GM19438 (cell line): Measurements from ENCODE around the gene LYL1.

Source experiments
- ATAC-seq: cut with Tn5 transposase; IDR thresholded peaks from one replicate; pipeline ENCODE4 v1.9.1; 2021; ENCODE audit warnings: low read depth; ENCODE audit not compliant: unreplicated experiment

Gene LYL1

DNA sequence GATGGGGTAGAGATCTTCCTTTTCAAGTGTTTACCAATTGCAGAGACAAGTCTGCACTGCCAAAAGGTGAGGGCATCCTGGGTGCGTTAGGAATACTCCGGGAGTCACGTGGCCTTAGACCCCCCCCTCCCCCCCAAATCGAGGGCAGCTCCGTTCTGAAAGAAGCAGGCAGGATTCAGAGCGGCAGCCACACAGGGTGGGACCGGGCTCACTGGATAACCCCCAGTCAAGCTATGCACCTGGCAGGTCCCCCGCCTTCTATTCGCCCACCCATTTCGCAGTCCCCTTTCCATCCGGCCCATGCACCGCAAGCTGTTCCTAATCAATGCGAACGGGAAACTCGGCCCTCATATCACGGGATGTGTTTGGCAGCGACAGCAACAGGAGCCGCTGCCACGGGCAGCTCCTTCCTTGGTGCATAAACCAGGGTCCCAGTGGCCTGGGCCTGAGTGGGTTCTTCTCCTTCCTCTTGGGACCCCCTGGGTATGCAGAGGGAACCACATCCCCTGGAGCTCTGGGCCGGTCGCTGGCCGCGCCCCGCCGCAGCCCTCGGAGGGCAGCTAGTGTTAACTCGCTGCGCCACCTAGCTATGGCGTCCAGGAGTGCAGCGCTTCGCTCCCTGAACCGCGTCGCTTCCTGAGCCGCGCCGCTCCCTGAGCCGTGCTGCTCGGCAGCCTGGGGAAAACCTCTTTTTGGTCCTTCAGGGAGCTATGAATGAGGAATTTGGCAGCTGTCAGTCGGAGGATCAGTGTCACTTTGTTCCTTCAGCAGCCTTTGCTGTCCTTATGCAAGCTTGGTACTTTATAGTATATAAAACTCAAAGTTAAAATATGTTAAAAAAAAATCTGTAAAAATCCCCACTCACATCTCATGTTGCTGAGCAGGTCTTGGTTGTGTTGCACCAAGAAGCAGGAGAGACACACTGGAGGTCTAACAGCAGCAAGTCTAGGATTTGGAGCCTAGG lies 41.4 kb downstream of the LYL1 start:
- ATAC-seq: peak; percentile 58

DNA sequence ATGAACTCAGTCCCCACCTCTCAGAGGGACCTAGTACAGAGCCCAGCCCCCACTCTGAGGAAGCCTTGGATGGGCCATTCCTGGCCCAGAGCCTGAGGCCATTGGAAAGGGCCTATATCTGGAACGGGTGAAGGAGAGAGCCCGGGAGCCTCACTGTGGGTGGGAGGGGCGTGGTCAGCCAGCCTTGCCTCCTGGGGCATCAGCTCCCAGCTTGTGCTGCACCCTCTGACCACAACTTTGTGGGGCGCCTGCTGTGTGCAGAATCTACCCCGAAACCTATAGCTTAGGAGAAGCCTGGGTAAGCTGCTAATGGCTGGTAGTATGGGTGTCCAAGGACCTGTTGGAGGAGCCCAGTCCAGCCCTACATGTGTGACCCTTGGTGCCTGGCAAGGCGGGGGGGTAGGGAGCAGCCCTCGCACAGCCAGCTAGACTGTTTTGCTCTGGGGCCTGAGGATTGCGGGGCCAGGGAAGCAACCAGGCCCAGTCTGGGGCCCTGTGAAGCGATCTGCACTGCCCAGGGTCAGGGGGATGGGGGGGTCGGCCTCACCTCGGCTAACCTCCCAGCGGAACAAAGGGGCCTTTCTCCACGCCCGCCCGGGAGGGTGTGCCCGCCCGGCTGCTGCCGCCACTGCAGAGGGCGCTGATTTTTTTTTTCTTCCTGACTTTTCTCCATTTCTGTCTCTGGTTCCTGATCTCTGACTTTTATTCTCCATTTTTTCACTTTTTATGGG lies 42.3 kb downstream of the LYL1 start:
- no peak for ATAC-seq

DNA sequence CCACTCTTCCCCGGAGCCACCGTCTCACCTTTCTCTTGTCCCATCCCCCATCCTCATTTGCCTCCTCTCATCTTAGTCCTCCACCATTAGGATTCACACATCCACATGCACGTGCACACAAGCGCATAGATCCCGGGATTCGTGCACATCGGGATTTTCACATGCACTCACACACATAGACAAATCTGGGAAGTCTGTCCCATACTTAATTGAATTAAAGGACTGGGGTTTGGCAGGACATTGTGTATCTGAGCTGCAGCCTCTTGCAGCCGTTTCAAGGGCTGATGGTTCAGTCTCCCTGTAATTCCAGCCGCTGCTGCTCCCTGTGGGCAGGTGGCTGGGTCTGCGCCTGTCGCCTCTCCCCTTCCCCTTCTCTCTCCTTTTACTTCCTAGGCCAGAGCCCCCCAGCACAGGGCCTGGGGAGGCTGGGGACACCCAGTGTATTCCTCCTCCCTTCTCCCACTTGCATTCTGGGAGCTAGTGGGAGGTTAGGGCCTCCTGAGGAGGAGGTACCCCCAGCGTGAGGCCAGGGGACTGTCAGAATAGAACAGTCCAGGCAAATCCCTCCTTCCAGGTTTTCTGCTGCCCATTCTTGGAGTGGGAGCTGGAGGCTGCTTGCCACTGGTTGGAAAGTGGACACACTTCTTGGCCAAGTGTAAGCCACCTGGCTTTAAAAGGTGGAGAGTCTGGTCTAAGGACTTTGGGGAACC lies 43.6 kb downstream of the LYL1 start:
- no peak for ATAC-seq

DNA sequence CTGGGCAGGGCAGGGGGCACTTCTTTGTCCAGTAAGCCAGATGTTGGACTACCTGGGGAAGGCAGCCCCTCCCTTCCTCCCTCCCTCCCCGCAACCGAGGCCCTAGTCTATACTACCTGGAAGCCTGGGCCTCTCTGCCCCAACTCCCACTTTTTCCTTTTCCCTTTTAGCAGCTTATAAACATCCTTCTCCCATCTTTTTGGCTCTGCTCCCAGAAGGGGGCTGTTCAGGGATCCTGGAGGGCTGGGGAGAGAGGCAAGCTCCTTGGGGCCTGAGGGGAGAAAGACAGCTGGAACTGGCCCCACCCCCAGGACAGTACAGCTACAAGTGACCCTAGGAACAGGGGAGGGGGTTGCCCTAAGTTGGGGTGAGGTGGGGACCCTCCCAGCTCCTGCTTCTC lies 44.9 kb downstream of the LYL1 start:
- no peak for ATAC-seq

DNA sequence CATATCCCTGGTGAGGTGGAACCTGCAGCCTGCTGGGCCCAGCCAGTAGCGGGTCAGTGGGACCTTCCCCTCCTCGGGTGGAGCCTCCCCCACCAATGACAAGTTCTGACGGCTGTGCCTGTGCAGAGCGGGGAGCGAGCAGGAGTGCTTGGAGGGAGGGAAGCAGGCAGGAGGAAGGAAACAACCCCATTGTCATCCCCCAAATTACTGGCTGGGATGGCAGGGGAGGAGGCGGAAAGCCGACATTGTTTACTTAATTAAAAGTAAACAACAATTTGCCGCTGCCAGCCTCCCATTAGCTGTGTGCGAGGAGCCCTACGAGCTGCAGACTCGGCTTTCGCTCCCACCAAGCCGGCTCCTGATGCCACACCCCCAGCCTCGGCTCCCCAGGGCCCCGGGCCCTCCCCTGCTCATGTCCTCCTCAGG lies 45.5 kb downstream of the LYL1 start:
- ATAC-seq: no peak

DNA sequence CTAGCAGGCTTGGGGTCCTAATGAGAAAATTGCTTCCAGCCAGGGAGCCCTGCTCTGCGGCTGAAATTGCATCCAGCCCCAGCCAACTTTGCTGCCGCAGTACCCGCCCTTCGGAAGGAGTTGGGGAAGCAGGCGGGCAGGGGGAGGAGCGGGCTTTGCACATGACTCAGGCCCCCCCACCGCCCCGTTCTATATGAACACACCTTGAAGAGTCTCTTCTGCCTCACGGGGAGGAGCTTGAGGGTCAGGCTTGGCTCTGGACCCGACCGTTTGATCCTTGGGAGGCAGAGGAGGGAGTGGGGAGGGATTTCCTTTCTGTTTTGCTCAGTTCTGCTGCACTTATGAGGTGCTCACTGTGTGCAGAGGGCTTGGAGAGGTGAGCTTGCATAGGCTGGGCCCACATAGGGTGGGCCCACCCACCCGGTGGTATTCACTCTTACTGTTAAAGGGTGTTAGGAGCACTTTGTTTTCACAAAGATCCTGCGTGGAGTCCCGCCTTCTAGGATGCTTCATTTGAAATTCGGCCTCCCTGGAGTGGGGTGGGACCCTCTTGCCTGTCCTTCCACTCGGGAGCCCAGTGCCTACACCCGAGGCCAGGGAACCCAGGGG lies 46.5 kb downstream of the LYL1 start:
- no peak for ATAC-seq

DNA sequence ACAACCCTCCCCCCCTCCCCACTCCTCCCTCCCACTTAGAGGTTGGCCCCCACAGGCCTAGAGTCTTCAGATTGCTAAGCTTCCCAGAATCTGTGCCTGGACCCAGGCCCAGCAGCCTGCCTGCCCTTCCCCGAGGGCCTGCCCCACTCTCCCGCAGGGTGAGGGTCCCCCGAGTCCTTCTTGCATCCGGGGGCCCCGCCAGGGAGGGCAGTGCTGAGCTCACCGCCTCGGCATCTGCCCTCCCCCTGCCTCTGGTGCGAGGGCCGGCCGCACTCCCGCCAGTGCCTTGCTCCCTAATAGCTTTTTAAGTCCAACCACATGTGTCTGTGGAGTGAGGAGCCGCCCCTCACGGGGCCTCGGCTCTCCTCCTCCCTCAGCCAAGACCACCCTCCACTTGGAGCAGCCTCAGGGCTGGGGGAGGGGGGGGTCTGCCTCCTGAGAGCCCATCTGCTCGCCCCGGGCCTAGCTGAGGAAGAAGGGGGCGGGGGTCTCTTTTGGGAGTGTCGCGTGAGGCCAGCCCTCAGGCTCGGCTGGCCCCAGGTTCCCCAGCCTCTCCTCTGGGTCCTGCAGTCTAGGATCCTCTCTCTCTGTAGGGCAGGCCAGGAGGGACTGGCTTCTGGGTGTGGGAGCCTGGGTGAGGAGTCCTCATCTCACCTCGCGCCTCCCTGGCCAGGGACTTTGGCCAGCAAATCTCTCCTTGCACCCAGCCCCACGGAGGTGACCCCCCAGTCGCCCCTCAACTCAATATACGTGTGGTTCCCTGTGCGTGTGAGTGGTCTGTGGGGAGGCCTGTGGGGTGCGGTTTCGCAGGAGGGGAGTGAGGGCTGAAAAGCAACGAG lies 47.2 kb downstream of the LYL1 start:
- no peak for ATAC-seq

DNA sequence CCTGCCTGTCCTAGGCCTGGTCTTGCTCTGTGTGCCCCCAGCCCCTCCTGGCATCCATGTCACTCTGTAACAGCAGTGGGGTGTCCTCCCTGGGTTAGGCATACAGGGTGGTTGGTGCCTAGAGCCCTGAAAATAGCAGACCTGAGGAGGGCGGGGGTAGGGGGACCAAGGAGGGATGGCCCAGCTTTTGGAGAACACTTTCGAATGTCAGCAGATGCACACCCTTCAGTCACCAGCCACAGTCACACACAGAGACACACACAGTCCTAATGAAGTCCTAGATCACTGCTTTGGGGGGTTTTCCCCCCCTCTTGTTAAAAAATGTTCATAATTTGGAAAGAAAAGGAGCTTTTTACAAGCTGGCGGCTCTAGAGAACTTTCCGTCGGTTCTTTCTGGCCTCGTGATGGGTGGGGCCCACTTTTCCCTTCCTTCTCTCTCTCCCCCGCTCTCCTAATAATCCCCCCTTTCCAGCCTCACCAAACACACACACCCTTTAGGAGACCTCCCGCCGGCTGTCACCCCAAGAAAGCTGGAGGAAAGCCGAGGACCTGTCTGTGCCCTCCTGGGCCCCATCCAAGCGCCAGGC lies 47.9 kb downstream of the LYL1 start:
- no peak for ATAC-seq

DNA sequence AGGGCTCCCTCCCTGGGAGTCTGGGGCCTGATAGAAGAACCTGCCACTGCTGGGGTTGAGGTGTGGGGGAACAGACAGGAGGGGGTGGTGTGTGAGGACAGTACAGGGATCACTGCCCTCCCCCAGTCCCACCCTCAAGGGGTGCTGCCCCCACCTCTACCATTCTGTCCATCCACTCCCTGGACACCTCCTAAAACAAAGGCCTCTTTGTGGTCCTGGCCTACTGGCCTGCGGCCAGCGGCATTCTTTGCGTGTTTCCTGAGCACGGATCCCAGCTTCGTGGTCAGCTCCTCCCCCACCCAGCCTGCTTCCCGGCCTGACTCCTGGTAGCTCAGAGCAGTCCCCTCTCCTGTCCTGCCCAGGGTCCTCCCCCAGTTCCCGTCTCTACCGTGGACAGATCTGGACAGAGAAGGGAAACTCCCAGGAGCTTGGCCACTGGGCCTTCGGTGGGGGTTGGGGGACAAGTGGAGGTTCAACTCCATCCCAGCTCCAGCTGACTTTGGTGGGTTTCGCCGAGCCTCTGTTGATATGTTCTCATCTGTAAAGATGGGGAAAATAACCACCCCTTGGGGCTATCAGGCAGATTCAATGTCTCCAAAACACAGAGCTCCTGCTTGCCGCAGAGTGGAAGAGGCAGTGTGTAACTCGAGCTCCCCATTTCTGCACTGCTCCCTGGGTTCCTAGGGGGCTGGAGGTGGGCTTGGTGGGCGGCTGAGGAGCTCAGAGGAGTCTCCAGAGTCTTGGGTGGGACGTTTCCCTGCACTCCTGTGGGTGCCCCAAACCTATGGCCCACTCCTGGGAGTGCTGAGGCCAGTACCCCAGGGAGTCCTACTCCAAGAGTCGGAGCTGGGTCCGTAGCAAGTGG lies 48.7 kb downstream of the LYL1 start:
- no peak for ATAC-seq

DNA sequence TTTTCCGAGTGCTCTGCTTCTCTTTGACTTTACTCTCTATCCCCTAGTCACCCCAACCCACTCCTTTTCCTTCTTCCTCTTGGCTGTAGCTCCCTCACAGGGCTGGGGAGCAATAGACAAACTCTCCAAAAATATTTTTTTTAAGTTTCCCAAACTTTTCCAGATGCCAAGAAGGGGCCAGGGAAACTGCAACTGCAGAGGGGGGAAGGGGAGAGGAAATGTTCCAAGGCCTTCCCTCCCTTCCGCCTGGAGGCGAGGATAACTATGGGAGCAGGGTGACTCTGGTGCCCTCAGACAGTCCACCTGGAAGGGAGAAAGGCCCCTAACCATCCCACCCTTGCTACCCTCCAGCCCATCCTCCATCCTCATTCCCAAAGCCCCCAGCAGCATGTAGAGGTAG lies 49.4 kb downstream of the LYL1 start:
- no peak for ATAC-seq

DNA sequence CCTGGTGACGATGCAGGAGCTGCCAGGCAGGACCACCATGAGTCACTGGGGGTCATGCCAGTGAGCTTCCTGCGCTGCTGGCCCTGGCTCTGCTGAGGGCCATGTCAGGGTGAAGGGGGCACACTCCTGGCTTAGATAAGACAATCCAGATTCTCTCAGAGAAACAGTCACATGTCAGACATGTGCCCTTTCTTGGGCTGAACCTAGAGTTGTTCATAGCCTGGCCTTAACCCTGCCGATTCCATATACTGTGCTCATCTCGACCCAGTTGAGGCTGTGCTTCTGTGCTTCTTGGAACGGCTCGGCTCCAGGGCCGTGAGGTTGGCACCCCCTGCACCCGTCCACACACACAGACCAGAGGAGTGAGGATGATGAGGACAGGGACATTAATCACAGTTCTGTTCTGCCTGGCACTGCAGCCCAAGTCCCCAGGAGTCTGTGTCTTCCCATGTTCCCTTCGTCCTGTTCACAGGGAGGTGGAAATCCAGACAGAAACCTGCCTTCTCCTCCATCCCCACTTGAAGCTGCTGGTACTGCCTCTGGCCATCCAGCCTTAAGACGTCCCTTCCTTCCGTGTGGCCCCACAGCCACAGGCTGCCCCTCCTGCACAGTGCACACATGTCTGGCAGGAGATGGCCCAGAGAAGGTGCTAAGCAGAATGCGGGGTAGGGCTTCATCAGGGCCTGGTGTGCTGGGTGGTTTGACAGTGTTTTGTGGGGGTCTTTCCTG lies 50.0 kb downstream of the LYL1 start:
- no peak for ATAC-seq

DNA sequence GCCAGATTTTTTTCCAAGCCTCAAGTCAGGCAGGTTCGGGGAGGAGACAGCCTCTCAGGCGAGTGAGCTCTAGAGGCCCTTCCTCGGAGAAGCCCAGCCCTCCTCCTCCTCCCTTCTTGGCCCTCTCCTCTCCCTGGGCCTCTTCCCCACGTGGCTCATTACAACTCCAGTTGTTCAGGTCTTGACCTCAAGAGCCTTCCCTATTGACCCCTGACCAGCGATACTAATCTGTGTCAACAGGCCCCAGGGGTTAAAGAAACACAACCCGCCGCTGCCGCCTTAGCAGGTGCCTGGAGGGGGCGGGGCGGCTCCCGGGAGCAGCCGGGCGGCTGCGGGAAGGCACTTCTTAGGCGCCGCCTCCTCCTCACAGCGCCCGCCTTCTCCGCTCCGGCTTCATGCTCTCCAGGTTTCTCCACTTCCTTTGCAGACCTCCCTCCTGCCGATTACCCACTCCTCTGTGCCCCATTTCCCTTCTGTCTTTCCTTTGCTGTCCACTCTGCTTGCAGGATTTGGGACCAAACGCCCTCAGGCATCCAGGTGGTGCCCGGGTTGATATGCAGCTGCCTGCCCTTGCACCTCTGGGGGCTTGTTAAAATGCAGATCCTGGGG lies 51.0 kb downstream of the LYL1 start:
- ATAC-seq: no peak

DNA sequence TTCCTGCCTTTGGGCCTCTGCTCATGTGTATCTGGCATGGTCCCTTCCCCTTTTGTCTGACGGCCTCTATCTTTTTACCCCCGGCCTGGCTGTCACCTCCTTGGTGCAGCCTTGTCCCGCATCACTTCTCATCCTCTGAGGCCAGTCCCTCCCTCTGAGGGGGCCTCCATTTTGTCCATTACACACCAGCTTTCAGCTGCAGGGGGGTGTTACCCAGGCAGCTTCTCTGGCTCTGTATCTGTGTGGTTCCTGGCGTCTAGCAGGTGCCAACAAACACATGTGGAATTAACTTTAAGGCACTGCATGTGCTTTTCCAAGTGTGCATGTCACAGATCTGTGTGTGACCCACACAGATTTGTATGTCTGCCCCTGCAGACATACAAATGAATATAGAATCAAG lies 52.4 kb downstream of the LYL1 start:
- ATAC-seq: no peak
